AML-193 (cell line): ENCODE results near the gene UBL7.

Source experiments
- DNase-seq, 2 experiments: peaks; one replicate each; lab custom pipeline; 2025; lab: John Stamatoyannopoulos, UW

UBL7 gene

GRCh38 chr15:74408385-74408784, 52.6 kb downstream of the UBL7 start:
- no peak for DNase-seq

GRCh38 chr15:74406992-74407705, 53.8 kb downstream of the UBL7 start:
- DNase-seq: no peak

- DNase-seq: no peak
Measured at GRCh38 chr15:74406517-74406916, 54.4 kb downstream of the UBL7 start.

- no peak for DNase-seq
Measured at GRCh38 chr15:74405823-74406222, 55.1 kb downstream of the UBL7 start.

GRCh38 chr15:74403991-74404563, 56.9 kb downstream of the UBL7 start:
- no peak for DNase-seq

- DNase-seq: no peak
Measured at GRCh38 chr15:74403588-74403919, 57.4 kb downstream of the UBL7 start.

- peak; percentile 41 to 57 for DNase-seq
Measured at GRCh38 chr15:74402873-74403587, 57.9 kb downstream of the UBL7 start.

GRCh38 chr15:74402337-74402841, 58.6 kb downstream of the UBL7 start:
- no peak for DNase-seq

GRCh38 chr15:74400915-74401757, 59.8 kb downstream of the UBL7 start:
- DNase-seq: no peak

- DNase-seq: no peak
Measured at GRCh38 chr15:74400313-74400860, 60.6 kb downstream of the UBL7 start.

- no peak for DNase-seq
Measured at GRCh38 chr15:74399511-74400312, 61.2 kb downstream of the UBL7 start.

- peak in 1 of 2 experiments; percentile 10 for DNase-seq
Measured at GRCh38 chr15:74399100-74399499, 61.9 kb downstream of the UBL7 start.

- no peak for DNase-seq
Measured at GRCh38 chr15:74398183-74398582, 62.8 kb downstream of the UBL7 start.

- DNase-seq: no peak
Measured at GRCh38 chr15:74397239-74398068, 63.5 kb downstream of the UBL7 start.

GRCh38 chr15:74396445-74397238, 64.3 kb downstream of the UBL7 start:
- DNase-seq: no peak

- DNase-seq: no peak
Measured at GRCh38 chr15:74396146-74396438, 64.9 kb downstream of the UBL7 start.
